ENCODE data around the gene CTDSPL2.

The CTDSPL2 gene

DNA sequence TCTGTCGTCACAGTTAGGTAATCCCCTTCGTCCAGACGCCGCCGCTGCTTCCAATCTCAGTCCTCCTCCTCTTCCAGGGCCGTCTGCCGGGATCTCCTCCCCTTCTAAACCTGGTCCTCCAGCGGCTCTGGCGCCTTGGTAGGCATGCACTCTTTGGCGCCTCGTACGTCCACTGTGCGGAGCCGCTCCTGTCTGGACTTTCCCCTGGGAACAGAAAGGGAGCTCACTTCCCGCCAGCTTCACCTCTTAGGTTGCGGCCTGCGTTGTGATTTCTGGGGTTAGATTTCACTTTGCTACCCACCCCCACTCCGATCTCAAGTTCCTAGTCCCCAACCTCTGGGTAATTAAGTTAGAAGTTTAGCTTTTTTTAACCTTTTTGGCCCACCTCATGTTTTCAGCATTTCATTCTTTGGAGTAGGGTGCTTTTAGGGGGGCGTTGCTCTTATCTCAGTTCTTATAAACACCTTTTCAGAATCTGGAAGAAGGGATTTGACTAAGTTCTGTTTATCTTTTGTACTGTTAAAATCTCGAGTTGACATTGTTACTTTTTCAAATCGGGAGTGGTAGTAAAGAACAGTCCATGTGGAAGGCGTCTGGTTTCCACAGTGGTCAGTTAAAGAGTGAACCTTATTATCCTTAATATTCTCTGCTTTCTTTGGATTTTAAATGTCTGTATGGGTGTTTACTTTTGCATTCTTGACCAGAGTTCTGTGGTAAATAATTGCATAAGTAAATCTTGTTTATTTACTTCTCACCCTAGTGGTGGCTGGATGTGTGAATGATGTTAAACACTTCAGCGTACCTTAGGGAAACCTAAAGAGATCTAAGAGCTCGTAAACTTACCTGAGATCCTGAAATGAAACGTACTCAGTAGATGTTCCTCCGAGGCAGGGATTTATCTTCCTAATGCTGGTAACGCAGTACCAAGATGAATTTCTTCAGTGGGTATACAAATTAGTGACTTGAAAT, 611 bp downstream of the CTDSPL2 start:
- TF ChIP-seq, protein P1, sequence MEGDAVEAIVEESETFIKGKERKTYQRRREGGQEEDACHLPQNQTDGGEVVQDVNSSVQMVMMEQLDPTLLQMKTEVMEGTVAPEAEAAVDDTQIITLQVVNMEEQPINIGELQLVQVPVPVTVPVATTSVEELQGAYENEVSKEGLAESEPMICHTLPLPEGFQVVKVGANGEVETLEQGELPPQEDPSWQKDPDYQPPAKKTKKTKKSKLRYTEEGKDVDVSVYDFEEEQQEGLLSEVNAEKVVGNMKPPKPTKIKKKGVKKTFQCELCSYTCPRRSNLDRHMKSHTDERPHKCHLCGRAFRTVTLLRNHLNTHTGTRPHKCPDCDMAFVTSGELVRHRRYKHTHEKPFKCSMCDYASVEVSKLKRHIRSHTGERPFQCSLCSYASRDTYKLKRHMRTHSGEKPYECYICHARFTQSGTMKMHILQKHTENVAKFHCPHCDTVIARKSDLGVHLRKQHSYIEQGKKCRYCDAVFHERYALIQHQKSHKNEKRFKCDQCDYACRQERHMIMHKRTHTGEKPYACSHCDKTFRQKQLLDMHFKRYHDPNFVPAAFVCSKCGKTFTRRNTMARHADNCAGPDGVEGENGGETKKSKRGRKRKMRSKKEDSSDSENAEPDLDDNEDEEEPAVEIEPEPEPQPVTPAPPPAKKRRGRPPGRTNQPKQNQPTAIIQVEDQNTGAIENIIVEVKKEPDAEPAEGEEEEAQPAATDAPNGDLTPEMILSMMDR (IDR thresholded peaks at IDR 0.05; ENCODE audit: low read depth, low read length), result no peak; the same call in 1 of the 2 replicates
- H3K4me3 ChIP-seq (ENCODE audit: low read depth, low read length), result peak overlapping the region; percentile 99

DNA sequence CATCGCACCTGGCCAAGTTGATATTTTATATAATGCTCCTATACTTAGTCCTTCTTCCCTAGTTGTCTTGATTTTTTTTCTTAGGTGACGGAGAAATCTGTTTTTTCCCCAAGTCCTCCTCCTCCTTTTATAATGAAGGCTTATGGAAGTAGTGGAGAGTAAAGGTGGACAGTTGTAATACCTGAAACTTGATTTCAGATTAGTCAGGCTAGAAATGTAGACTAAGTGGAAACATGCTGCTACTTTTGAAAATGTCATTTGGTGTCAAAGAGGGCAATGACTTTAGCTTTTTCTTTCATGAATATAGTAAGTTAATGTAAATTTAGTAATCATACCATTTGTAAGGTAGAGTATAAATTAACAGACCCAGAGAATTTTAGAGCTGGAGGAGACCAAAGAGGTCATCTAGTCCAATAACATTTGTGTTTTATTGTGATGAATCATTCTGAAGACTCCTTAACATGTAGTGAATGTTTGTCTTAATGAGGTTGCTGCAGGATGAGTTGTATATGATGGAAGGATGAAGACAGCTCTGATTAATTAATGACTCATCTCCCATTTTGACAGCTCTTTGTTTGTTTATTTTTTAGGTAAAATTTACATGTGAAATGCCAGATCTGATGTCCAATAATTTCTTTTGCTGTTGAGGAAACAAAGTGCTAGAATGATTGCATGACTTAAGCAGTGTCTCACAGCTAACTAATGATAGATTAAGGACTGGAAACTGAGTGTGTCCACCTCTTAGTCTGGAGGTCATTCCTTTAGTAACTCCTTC, 8.7 kb downstream of the CTDSPL2 start:
- H3K4me3 ChIP-seq (ENCODE audit: low read depth, low read length), result no peak overlapping the region

DNA sequence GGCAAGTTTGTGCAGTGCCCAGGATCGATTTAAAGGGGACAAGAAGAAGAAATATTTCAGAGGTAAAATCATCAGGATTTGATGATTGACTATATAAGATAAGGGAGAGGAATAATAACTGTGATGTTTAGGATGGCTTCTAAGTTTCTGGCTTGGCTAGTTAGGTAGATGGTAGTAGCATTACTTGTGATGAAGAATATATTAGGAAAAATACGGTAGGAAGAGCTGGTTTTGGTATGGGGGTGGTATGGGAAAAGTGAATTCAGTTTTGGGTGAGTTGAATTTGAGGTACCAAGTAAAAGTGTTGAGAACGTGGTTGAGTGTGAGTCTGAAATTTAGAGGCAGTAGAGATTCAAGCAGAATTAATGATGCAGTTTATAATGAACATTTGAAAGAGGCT, 11.0 kb downstream of the CTDSPL2 start:
- H3K4me3 ChIP-seq (ENCODE audit: low read depth, low read length), result no peak overlapping the region
- TF ChIP-seq, protein P1 (IDR thresholded peaks at IDR 0.05; ENCODE audit: low read depth, low read length), result no peak

More for the DNA sequence above, 8.7 kb downstream of the CTDSPL2 start:
- TF ChIP-seq, protein P1 (IDR thresholded peaks at IDR 0.05; ENCODE audit: low read depth, low read length), result no peak

DNA sequence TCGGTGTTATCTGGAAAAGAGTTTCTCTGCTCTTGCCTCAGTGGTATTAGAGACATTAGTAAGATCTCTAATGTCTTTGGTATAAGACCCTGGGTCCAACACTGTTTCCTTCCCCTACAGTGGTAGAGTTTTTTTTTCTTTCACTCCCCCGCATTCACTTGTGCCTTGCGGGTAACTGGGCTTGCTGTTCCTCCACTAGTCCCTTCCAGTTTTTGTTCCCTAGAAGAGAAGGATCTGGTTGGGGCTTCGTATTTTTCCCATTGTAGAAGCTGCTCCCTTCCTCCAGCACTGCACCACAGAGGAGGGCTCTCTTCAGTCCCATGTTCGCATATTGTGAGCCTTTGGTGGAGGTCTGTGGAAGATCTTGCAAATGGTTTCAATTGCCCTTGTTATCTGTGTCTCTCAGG, 13.7 kb downstream of the CTDSPL2 start:
- no peak overlapping the region for H3K4me3 ChIP-seq (ENCODE audit: low read depth, low read length)

DNA sequence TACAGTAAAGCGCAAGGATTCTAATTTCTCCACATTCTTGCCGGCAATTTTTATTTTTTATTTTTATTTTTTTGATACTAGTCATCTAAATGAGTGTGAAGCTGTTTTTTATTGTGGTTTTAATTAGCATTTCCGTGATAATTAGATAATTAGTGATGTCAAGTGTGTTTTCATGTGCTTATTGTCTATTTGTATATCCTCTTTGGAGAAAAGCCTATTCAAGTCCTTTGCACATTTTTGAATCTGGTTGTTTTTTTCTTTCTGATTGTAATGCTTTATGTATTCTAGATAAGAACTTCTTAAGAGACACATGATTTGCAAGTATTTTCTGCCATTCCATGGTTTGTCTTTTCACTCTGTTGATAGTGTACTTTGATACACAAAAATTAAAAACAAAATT, 16.1 kb downstream of the CTDSPL2 start:
- TF ChIP-seq, protein P1 (IDR thresholded peaks at IDR 0.05; ENCODE audit: low read depth, low read length), result no peak
- H3K4me3 ChIP-seq (ENCODE audit: low read depth, low read length), result no peak overlapping the region

More for the DNA sequence above, 13.7 kb downstream of the CTDSPL2 start:
- TF ChIP-seq, protein P1 (IDR thresholded peaks at IDR 0.05; ENCODE audit: low read depth, low read length), result no peak

DNA sequence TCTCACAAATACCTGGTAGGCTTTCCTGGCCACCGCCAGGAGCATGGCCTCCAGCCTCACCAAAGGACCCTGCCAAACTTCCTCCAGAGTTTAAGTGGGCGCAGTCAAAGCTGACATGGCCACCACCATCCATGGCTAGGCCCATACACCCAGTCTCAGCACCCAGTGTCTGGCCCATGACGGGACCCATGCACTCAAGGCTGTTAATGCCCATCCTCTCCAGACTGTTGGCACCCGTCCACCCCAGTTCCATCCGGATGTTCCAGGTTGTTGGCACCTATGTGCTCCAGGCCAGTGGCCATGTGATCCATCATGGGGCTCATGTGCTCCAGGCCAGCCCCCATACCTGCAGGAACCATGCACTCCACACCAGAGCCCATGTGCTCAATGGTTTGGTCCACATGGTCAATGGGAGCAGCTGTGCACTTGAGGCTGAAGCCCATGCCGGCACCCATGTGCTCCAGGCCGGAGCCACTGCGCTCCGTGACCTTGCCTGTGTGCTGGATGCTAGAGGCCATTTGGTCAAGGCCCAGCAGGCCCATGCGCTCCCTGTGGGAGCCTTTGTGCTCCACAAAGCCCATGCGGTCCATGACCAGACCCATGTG, 20.4 kb downstream of the CTDSPL2 start:
- H3K4me3 ChIP-seq (ENCODE audit: low read depth, low read length), result no peak overlapping the region
- TF ChIP-seq, protein P1 (IDR thresholded peaks at IDR 0.05; ENCODE audit: low read depth, low read length), result no peak

Measured in WI38 (cell line).